Ovary (tissue), 9 donors: ENCODE measurements around the gene NOXO1. TPM values are rescaled to one million over a fixed set of nuclear protein-coding genes. Genes with fewer than 3 reads are reported as not detected.
"Not testable (repeated sequence)": the region's sequence is repeated elsewhere in the genome, so short reads cannot be mapped to it uniquely, and the experiment has no call there.

Experiments used
- DNase-seq, 5 donors: peaks; one replicate each; pipeline ENCODE4 v3.0.0-alpha.2; 2019 to 2020
- H3K27ac ChIP-seq, 2 donors: fragments of 200-600 bp; one replicate each; pipeline versions ENCODE4 v1.5.1 to v1.8.0; 2019 to 2022
- H3K27me3 ChIP-seq: fragments of 200-600 bp; one replicate; pipeline ENCODE4 v1.8.0; 2022
- H3K36me3 ChIP-seq: fragments of 200-600 bp; sonication (generic); one replicate; pipeline ENCODE4 v1.5.1; 2019
- H3K4me1 ChIP-seq: one replicate; pipeline ENCODE4 v1.8.1; 2013; ENCODE audit warnings: mild to moderate bottlenecking, moderate library complexity; ENCODE audit not compliant: insufficient read depth
- H3K4me3 ChIP-seq: fragments of 200-600 bp; sonication (generic); one replicate; pipeline ENCODE4 v1.5.1; 2017
- H3K9me3 ChIP-seq, 2 donors: fragments of 200-600 bp in 1 of 2; sonication (generic) in 1 of 2; one replicate each; pipeline versions ENCODE4 v1.5.1 to v1.8.1; 2013 to 2019; ENCODE audit warnings: mild to moderate bottlenecking in 1 of 2, moderate library complexity in 1 of 2
- EP300 ChIP-seq: sonication (generic); formaldehyde crosslinking; IDR thresholded peaks from one replicate; pipeline ENCODE4 v1.6.1; 2017; ENCODE audit warnings: antibody characterized with exemption
- POLR2A ChIP-seq: fragments of 450-650 bp; IDR thresholded peaks from one replicate; pipeline ENCODE4 v1.6.1; 2017; ENCODE audit warnings: antibody characterized with exemption, mild to moderate bottlenecking, moderate library complexity
- WGBS, 3 donors: extraction: QIAGEN DNeasy Blood & Tissue Kit in 1 of 3; methylation state at CpG; one replicate each; pipeline versions ENCODE4 v1.1.5 to v1.1.7; 2013 to 2017; 5-methylcytosine and 5-hydroxymethylcytosine counted together
- intact Hi-C, 4 donors: fragments of 100-400 bp; cut with DNase I; formaldehyde crosslinking; loops; one replicate each; pipeline versions ENCODE4 v1.11.0 to v1.15.1; 2022 to 2023
- polyA plus RNA-seq, 2 donors: library from polyadenylated mRNA; stranded (reverse); fragments of 200-250 nt in 1 of 2; fragments of 350-450 nt in 1 of 2; fragmentation: Illumina TruSeq in 1 of 2; extraction: RNeasy Lipid Tissue Mini Kit (QIAGEN cat#74804) in 1 of 2; gene quantifications; one replicate each; pipeline ENCODE4 v1.2.3, GENCODE V29; 2013 to 2014
- total RNA-seq, 7 donors: library from RNA; depleted of rRNA in 2 of 7; stranded (reverse); fragments of >200 nt in 2 of 7; fragmentation: NEBNext Ultra II Directional in 3 of 7; extraction: Animal tissue kit (Norgen Biotek cat#: 25700) in 3 of 7; gene quantifications; one replicate each; pipeline versions ENCODE4 v1.1.0 to v1.2.4, GENCODE V29; 2016 to 2023
- TF ChIP-seq, protein P1 (sequence below), 3 donors: fragments of 450-650 bp in 2 of 3; fragments of 200-600 bp in 1 of 3; IDR thresholded peaks; one replicate each; pipeline versions ENCODE4 v1.5.1 to v1.8.0; 2016 to 2022; ENCODE audit warnings: antibody characterized with exemption in 3 of 3, mild to moderate bottlenecking in 1 of 3
- donor health status: DM: no; HTN: no; CAD: no; lungs with moderate emphysema.
- donor health status: DM: no; HTN: no; CAD: no.
- donor health status: Bipolar disorder and iron deficiency.
- donor health status: DM: yes; HTN: yes; CAD: no.
- donor health status: DM: no; HTN: no; CAD: no.
- donor health status: DM: yes; HTN: yes; CAD: no.

NOXO1 gene
- total and polyA plus RNA-seq, 9 donors = 0.36 to 1.3 (median 0.48) TPM; not detected in 4

DNA sequence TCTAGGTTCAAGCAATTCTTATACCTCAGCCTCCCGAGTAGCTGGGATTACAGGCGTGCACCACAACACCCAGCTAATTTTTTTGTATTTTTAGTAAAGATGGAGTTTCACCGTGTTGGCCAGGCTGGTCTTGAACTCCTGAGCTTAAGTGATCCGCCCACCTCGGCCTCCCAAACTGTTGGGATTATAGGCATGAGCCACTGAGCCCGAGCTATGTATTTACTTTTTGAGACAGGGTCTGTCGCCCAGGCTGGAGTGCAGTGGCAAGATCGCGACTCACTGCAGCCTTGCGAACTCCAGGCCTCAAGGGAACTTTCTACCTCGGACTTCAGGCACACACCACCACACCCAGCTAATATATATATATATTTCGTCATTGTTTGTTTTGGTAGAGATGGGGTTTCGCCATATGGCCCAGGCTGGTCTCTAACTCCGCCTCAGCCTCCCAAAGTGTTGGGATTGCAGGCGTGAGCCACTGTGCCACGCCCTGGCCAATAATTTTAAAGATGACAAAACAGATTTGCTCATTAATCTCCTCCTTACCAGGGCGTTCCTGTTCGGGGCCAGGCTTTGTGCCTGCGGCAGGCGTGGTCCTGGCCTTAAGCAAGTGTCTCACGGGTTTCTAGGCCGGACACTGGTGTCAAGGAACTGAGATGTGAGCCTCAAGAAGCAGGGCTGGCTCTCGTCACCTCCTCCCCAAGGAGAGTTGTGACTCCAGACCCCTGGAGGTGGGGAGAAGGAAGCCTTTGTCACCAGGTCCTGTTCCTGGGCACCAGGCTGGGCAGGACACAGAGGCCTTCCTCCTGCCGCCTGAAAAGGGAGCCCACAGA, 34.1 kb upstream of the NOXO1 start:
- Histone ChIP-seq H3K36me3 (no peaks in the 10 kb centered on the region), H3K27ac (no peak overlapping the region), H3K9me3 (no peaks in the 10 kb centered on the region), H3K4me1 (peaks cover 6% of the 10 kb centered on the region), H3K4me3 (no peak overlapping the region), H3K27me3 (no peaks in the 10 kb centered on the region)
- intact Hi-C loops = loop anchor here in 1 of 4 donors (5.0 kb wide), 1 partner anchor 127 kb away; no protein-coding TSS in a partner anchor
- no peak for DNase-seq
- TF ChIP-seq, protein P1, sequence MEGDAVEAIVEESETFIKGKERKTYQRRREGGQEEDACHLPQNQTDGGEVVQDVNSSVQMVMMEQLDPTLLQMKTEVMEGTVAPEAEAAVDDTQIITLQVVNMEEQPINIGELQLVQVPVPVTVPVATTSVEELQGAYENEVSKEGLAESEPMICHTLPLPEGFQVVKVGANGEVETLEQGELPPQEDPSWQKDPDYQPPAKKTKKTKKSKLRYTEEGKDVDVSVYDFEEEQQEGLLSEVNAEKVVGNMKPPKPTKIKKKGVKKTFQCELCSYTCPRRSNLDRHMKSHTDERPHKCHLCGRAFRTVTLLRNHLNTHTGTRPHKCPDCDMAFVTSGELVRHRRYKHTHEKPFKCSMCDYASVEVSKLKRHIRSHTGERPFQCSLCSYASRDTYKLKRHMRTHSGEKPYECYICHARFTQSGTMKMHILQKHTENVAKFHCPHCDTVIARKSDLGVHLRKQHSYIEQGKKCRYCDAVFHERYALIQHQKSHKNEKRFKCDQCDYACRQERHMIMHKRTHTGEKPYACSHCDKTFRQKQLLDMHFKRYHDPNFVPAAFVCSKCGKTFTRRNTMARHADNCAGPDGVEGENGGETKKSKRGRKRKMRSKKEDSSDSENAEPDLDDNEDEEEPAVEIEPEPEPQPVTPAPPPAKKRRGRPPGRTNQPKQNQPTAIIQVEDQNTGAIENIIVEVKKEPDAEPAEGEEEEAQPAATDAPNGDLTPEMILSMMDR (IDR thresholded peaks at IDR 0.05) = no peak
- TF ChIP-seq POLR2A = no peak
- TF ChIP-seq EP300 = no peak
- 89 to 91% (median 90%) methylated on average over 24 of the region's 24 CpGs for WGBS, 3 donors

- peak in 1 of 5 donors; percentile 19 for DNase-seq
- WGBS, 3 donors = 82 to 91% (median 91%) methylated on average over 15 of the region's 15 CpGs
- H3K27me3 ChIP-seq = no peaks in the 10 kb centered on the region
- no peaks in the 10 kb centered on the region for H3K9me3 ChIP-seq
- no peak overlapping the region for H3K27ac ChIP-seq
- H3K36me3 ChIP-seq = no peaks in the 10 kb centered on the region
- no peak for TF ChIP-seq EP300
- TF ChIP-seq POLR2A = no peak
- TF ChIP-seq, protein P1 (IDR thresholded peaks at IDR 0.05) = no peak
- H3K4me1 ChIP-seq = peaks cover 11% of the 10 kb centered on the region
- intact Hi-C loops = no loop called here
- H3K4me3 ChIP-seq = no peak overlapping the region
Measured at GRCh38 chr16:2013527-2013926, 32.3 kb upstream of the NOXO1 start.

DNA sequence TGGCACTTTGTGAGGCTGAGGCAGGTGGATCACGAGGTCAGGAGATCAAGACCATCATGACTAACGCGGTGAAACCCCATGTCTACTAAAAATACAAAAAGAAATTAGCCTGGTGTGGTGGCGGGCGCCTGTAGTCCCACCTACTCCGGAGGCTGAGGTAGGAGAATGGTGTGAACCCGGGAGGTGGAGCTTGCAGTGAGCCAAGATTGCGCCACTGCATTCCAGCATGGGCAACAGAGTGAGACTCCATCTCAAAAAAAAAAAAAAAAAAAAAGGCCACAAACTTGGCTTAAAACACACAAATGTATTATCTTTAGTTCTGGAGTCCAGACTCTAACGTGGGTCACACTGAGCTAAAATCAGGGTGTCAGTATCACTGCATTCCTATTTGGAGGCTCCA, 30.5 kb upstream of the NOXO1 start:
- 84 to 87% (median 85%) methylated on average over 9 of the region's 9 CpGs for WGBS, 3 donors
- H3K27me3 ChIP-seq, H3K9me3 ChIP-seq, intact Hi-C loops, DNase-seq, H3K4me3 ChIP-seq, H3K27ac ChIP-seq, H3K36me3 ChIP-seq: not testable (repeated sequence)
- peaks cover 21% of the 10 kb centered on the region for H3K4me1 ChIP-seq

DNA sequence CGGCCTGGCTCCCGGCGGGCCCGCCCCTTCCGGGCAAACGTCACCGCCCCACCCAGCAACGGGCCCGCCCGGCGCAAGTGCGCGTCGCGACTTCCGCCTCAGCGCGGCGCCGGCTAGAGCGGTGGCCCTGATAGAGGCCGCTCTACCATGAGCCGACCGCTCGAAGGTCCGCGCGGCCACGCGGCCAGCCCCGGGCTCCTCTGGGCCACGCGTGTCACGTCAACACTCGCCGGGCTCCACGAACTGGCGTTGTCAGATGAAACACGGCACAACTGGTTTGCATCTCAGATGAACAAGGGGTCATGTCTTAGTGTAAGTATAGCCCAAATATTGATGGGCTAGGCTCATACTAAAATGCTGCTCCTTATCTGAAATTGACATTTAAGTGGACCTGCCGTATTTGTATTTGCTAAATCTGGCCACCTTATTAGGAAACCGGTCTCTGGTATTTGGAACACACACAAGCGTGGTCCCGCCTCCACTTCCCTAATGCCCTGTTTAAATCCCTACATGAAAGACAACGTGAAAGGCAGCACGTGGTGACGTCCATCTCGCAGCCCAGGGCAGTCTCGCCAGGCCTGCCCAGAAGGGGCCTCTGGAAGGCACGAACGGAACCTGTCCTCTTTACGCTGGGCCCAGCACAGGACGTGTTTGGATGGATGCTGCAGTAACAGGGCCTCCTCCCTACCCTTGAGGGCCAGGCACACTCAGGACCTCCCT, 28.7 kb upstream of the NOXO1 start, which contains the start of gene ZNF598:
ZNF598 (minus strand) TSS at position 31 of the 720 bp plus-strand sequence.
- Histone ChIP-seq H3K9me3 (no peaks in the 10 kb centered on the region), H3K27ac (peak within 1 kb of the TSS; percentile 0 to 69), H3K36me3 (no peaks in the 10 kb centered on the region), H3K4me3 (peak within 1 kb of the TSS; percentile 68), H3K27me3 (no peaks in the 10 kb centered on the region), H3K4me1 (peaks cover 21% of the 10 kb centered on the region)
- peak; percentile 79 to 90 (median 85) for DNase-seq
- TF ChIP-seq EP300 = no peak
- TF ChIP-seq, protein P1 (IDR thresholded peaks at IDR 0.05) = peak in 1 of 3 donors; percentile 23
- TF ChIP-seq POLR2A = peak; percentile 81
- intact Hi-C loops = no loop called here
- WGBS, 3 donors = 1 to 2% (median 2%) methylated on average over 27 to 52 of the region's 52 CpGs
